Heart right ventricle (tissue), 16 donors: ENCODE results near the gene TMPRSS11B. TPM values are rescaled to one million over a fixed set of nuclear protein-coding genes. Genes with fewer than 3 reads are reported as not detected.

Experiments used
- ATAC-seq, 8 donors: fragments of 200-7000 bp; cut with Tn5 transposase; one replicate each; pipeline ENCODE4 v1.9.1; 2020; ENCODE audit warnings: mild to moderate bottlenecking in 8 of 8, moderate library complexity in 8 of 8, moderate number of reproducible peaks in 1 of 8
- DNase-seq, 2 donors: peaks; one replicate each; pipeline ENCODE4 v3.0.0-alpha.2; 2020
- H3K27ac ChIP-seq, 10 donors: fragments of 200-600 bp; sonication (generic) in 2 of 10; one replicate each; pipeline versions ENCODE4 v1.5.0 to v1.8.0; 2020 to 2022; ENCODE audit warnings: mild to moderate bottlenecking in 3 of 10
- H3K27me3 ChIP-seq, 7 donors: fragments of 200-600 bp; one replicate each; pipeline ENCODE4 v1.8.0; 2021 to 2022; ENCODE audit warnings: mild to moderate bottlenecking in 2 of 7
- H3K36me3 ChIP-seq, 9 donors: fragments of 200-600 bp; sonication (generic) in 1 of 9; one replicate each; pipeline versions ENCODE4 v1.5.0 to v1.8.0; 2020 to 2022; ENCODE audit warnings: mild to moderate bottlenecking in 2 of 9
- H3K4me1 ChIP-seq, 9 donors: fragments of 200-600 bp; sonication (generic) in 1 of 9; one replicate each; pipeline versions ENCODE4 v1.5.0 to v1.8.0; 2020 to 2022; ENCODE audit warnings: mild to moderate bottlenecking in 4 of 9
- H3K4me3 ChIP-seq, 10 donors: fragments of 200-600 bp; sonication (generic) in 2 of 10; one replicate each; pipeline versions ENCODE4 v1.5.0 to v1.8.0; 2020 to 2022; ENCODE audit warnings: mild to moderate bottlenecking in 7 of 10, moderate library complexity in 2 of 10
- H3K9me3 ChIP-seq, 11 donors: fragments of 200-600 bp in 10 of 11; sonication (generic) in 2 of 11; one replicate each; pipeline versions ENCODE4 v1.5.0 to v1.8.0; 2013 to 2022; ENCODE audit warnings: mild to moderate bottlenecking in 2 of 11, control low read depth in 1 of 11, moderate library complexity in 1 of 11
- WGBS, 2 donors: extraction: QIAGEN DNeasy Blood & Tissue Kit; methylation state at CpG; one replicate each; pipeline ENCODE4 v1.1.7; 2013; ENCODE audit warnings: inconsistent platforms in 1 of 2; 5-methylcytosine and 5-hydroxymethylcytosine counted together
- intact Hi-C, 10 donors: fragments of 100-400 bp; cut with DNase I; formaldehyde crosslinking; loops; one replicate each; pipeline versions ENCODE4 v1.11.1 to v1.14.2; 2022
- polyA plus RNA-seq, 2 donors: library from polyadenylated mRNA; stranded (reverse); fragments of 200-250 nt; gene quantifications; one replicate each; pipeline ENCODE4 v1.2.3, GENCODE V29; 2013
- total RNA-seq, 10 donors: library from RNA; stranded (reverse); fragmentation: NEBNext Ultra II Directional in 3 of 10; extraction: Animal tissue kit (Norgen Biotek cat#: 25700) in 3 of 10; gene quantifications; one replicate each; pipeline versions ENCODE4 v1.2.1 to v1.2.4, GENCODE V29; 2021 to 2023
- TF ChIP-seq, protein P1 (sequence below), 9 donors: fragments of 200-600 bp; sonication (generic) in 2 of 9; IDR thresholded peaks; one replicate each; pipeline versions ENCODE4 v1.5.0 to v1.8.0; 2021 to 2022; ENCODE audit warnings: antibody characterized with exemption in 9 of 9, mild to moderate bottlenecking in 5 of 9, moderate library complexity in 1 of 9
- donor health status: Arrhythmogenic right ventricular cardiomyopathy.
- donor health status: ischemic (EF 13 %, LVEDD 7.1; RV severe dilation, severe dysfunction).
- donor health status: healthy with polysubstance abuse.
- donor health status: DM: no; HTN: yes; CAD: no.
- donor health status: DM: no; HTN: no; CAD: no.
- donor health status: ischemic (EF 25% LVEDD 6.9; RV normal size, moderate dysfunction).
- donor health status: ischemic (EF 25% LVEDD 5.7; RV mildly dilated, moderate dysfunction).
- donor health status: healthy.
- donor health status: DM: yes; HTN: yes; CAD: no.
- donor health status: Ischemic cardiomyopathy.
- donor health status: ischemic (EF 35%, LVEDD 5.7; RV mildly dilated, moderate dysfunction).
- donor health status: nonischemic (EF 11% LVEDD 7.7; RV severe dilation, severe dysfunction).
- donor health status: DM: yes; HTN: yes; CAD: no.
- donor health status: PGD.
- donor health status: ischemic (EF 29% LVEDD 5.4; RV normal size, mild dysfunction).
- donor health status: nonischemic (EF 23%, LVEDD 6.1; RV moderate dilation, normal function).

Gene TMPRSS11B
- total and polyA plus RNA-seq, 12 donors = 0.13 TPM; not detected in 11

GRCh38 chr4:68272860-68273259, 27.4 kb upstream of the TMPRSS11B start:
- TF ChIP-seq, protein P1, sequence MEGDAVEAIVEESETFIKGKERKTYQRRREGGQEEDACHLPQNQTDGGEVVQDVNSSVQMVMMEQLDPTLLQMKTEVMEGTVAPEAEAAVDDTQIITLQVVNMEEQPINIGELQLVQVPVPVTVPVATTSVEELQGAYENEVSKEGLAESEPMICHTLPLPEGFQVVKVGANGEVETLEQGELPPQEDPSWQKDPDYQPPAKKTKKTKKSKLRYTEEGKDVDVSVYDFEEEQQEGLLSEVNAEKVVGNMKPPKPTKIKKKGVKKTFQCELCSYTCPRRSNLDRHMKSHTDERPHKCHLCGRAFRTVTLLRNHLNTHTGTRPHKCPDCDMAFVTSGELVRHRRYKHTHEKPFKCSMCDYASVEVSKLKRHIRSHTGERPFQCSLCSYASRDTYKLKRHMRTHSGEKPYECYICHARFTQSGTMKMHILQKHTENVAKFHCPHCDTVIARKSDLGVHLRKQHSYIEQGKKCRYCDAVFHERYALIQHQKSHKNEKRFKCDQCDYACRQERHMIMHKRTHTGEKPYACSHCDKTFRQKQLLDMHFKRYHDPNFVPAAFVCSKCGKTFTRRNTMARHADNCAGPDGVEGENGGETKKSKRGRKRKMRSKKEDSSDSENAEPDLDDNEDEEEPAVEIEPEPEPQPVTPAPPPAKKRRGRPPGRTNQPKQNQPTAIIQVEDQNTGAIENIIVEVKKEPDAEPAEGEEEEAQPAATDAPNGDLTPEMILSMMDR (IDR thresholded peaks at IDR 0.05) = no peak
- peaks cover 0 to 17% (median 0%) of the 10 kb centered on the region in 7 donors for H3K27me3 ChIP-seq
- H3K4me1 ChIP-seq = peaks cover 0 to 7% (median 0%) of the 10 kb centered on the region in 9 donors
- intact Hi-C loops = loop anchor here in 6 of 10 donors (2.0 to 5.0 kb wide), 3 partner anchors 102 to 104 kb away; no protein-coding TSS in a partner anchor
- no peaks in the 10 kb centered on the region for H3K36me3 ChIP-seq
- ATAC-seq = no peak
- no peak for DNase-seq
- WGBS, 2 donors = 80 to 90% methylated on average over 2 of the region's 2 CpGs
- no peak overlapping the region for H3K4me3 ChIP-seq
- no peak overlapping the region for H3K27ac ChIP-seq
- no peaks in the 10 kb centered on the region for H3K9me3 ChIP-seq

DNA sequence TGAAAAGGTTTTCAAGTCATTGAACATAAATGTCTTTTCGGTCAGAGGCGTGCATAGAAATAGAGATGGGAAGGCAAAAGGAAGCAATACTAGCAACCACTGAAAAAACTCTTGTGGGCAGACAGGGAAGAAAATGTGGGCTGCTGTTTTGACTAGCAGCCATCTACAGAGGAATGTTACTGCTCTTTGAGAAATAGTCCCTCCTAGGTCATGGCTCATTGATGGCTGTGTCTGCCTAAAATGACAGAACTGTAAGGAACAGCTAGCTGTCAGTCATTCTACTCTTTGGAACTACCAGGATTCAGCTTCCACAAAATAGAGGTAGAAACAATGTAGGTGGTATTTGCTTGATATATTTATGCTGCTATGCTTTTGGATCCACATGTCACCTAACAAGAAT, 26.9 kb upstream of the TMPRSS11B start:
- Histone ChIP-seq H3K4me1 (peaks cover 0 to 7% (median 0%) of the 10 kb centered on the region in 9 donors), H3K27ac (no peak overlapping the region), H3K4me3 (peak overlapping the region in 6 of 10 donors; percentile 10 to 31 (median 28)), H3K27me3 (peaks cover 0 to 17% (median 0%) of the 10 kb centered on the region in 7 donors), H3K36me3 (no peaks in the 10 kb centered on the region), H3K9me3 (no peaks in the 10 kb centered on the region)
- WGBS, 2 donors = 37 to 39% methylated on average over 2 of the region's 2 CpGs
- intact Hi-C loops = loop anchor here in 6 of 10 donors (2.0 to 5.0 kb wide), 3 partner anchors 102 to 105 kb away; no protein-coding TSS in a partner anchor
- TF ChIP-seq, protein P1 (IDR thresholded peaks at IDR 0.05) = no peak
- ATAC-seq (no peak), DNase-seq (no peak)

DNA sequence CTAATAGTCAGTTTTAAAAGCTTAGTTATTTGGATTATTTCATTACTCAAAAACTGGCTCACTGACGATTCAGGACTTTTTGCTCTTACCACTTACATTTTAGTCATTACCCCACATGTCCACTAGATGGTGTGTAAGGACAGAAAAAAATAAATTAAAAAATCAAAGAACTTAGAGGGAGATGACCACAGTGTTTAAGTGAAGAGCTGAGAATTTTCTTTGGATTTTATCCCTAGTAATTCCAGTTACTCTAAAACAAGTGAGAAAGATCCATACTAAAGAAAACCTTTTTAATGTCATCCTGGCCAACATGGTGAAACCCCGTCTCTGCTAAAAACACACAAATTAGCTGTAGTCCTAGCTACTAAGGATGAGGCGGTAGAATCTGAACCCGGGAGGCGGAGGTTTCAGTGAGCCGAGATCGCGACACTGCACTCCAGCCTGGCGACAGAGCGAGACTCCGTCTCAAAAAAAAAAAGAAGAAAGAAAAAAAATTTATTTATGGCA, 26.4 kb upstream of the TMPRSS11B start:
- Histone ChIP-seq H3K27me3 (peaks cover 0 to 17% (median 0%) of the 10 kb centered on the region in 7 donors), H3K4me3 (peak overlapping the region in 6 of 10 donors; percentile 10 to 31 (median 28)), H3K4me1 (peaks cover 0 to 7% (median 0%) of the 10 kb centered on the region in 9 donors), H3K27ac (no peak overlapping the region), H3K9me3 (no peaks in the 10 kb centered on the region), H3K36me3 (no peaks in the 10 kb centered on the region)
- WGBS, 2 donors = 11 to 19% methylated on average over 11 of the region's 11 CpGs
- ATAC-seq = peak in 5 of 8 donors; percentile 7 to 61 (median 50)
- intact Hi-C loops = loop anchor here (1.0 to 5.0 kb wide), 4 partner anchors 103 to 105 kb away; no protein-coding TSS in a partner anchor
- no peak for DNase-seq
- TF ChIP-seq, protein P1 (IDR thresholded peaks at IDR 0.05) = peak; percentile 66 to 82 (median 79)

DNA sequence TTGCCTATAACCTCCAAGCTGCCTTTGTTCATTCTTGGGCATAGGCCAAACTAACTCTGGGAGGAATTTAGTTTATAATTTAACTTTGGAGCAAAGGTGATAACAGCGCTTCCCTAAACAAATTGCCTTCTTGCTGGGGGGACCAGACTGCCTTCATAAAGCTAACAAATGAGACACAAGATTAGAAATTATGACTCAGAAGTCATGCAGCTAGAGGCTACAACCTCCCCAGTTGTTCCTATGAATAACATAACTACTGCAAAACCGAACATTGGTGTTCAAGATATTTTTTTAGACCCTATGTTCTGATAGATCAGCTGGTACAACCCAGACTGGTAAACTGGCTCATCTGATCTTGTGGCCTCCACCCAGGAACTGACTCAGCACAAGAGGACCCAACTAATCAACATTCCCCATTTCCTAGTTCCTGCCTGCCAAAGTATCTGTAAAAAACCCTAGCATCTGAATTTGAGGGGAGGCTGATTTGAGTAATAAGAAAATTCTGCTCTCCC, 22.0 kb upstream of the TMPRSS11B start:
- WGBS, 2 donors = 57 to 84% methylated on average over 2 of the region's 2 CpGs
- intact Hi-C loops = no loop called here
- Histone ChIP-seq H3K27me3 (peaks cover 0 to 7% (median 0%) of the 10 kb centered on the region in 7 donors), H3K4me1 (peaks cover 0 to 6% (median 0%) of the 10 kb centered on the region in 9 donors), H3K36me3 (no peaks in the 10 kb centered on the region), H3K4me3 (no peak overlapping the region), H3K27ac (no peak overlapping the region), H3K9me3 (no peaks in the 10 kb centered on the region)
- DNase-seq (no peak), ATAC-seq (no peak)
- TF ChIP-seq, protein P1 (IDR thresholded peaks at IDR 0.05) = no peak
